Transverse colon (tissue), 4 donors: Measurements from ENCODE around the gene PRPH.

Experiments used
- CTCF ChIP-seq, 5 experiments: fragments of 200-600 bp in 3 of 5; fragments of 450-650 bp in 2 of 5; sonication (generic) in 3 of 5; IDR thresholded peaks; 1 replicate in 2 of 5; 2 replicates in 3 of 5; pipeline ENCODE4 v1.5.1; 2016 to 2017; ENCODE audit warnings: antibody characterized with exemption in 5 of 5, inconsistent platforms in 3 of 5, mild to moderate bottlenecking in 2 of 5, moderate library complexity in 1 of 5
- EP300 ChIP-seq: sonication (generic); formaldehyde crosslinking; IDR thresholded peaks from one replicate; pipeline ENCODE4 v1.6.1; 2017; ENCODE audit warnings: antibody characterized with exemption, low read depth
- POLR2A ChIP-seq: fragments of 450-650 bp; IDR thresholded peaks from one replicate; pipeline ENCODE4 v1.6.1; 2016; ENCODE audit warnings: antibody characterized with exemption, mild to moderate bottlenecking, moderate library complexity
- POLR2AphosphoS5 ChIP-seq, 3 donors: sonication (generic); formaldehyde crosslinking; IDR thresholded peaks; one replicate each; pipeline ENCODE4 v1.6.1; 2016; ENCODE audit warnings: antibody characterized with exemption in 3 of 3

- no peak for TF ChIP-seq CTCF (IDR thresholded peaks at IDR 0.05)
- TF ChIP-seq POLR2AphosphoS5 (IDR thresholded peaks at IDR 0.05) = no peak
- no peak for TF ChIP-seq POLR2A
- TF ChIP-seq EP300 = no peak
These were observed 32.9 kb downstream of the PRPH start for GRCh38 chr12:49327887-49328286.
